GM19099 (cell line): ENCODE measurements around the gene MAN1C1.

Experiments used
- POLR2A ChIP-seq: IDR thresholded peaks from 3 replicates; pipeline ENCODE4 v1.6.1; 2011; ENCODE audit warnings: low read depth; ENCODE audit not compliant: insufficient read length; ENCODE audit errors: extremely low read depth

Gene MAN1C1

GRCh38 chr1:25673962-25674806 lies 57.6 kb downstream of the MAN1C1 start:
- no peak for TF ChIP-seq POLR2A

- TF ChIP-seq POLR2A: no peak
Observed at GRCh38 chr1:25674807-25675084, 58.2 kb downstream of the MAN1C1 start.

- no peak for TF ChIP-seq POLR2A
Observed at GRCh38 chr1:25675729-25676476, 59.3 kb downstream of the MAN1C1 start.

GRCh38 chr1:25676488-25676887 lies 59.9 kb downstream of the MAN1C1 start:
- no peak for TF ChIP-seq POLR2A

- no peak for TF ChIP-seq POLR2A
Observed at GRCh38 chr1:25677193-25677773, 60.7 kb downstream of the MAN1C1 start.

- TF ChIP-seq POLR2A: no peak
Observed at GRCh38 chr1:25679171-25679570, 62.6 kb downstream of the MAN1C1 start.

GRCh38 chr1:25680701-25681100 lies 64.1 kb downstream of the MAN1C1 start:
- TF ChIP-seq POLR2A: no peak

GRCh38 chr1:25682059-25682601 lies 65.5 kb downstream of the MAN1C1 start:
- no peak for TF ChIP-seq POLR2A

- no peak for TF ChIP-seq POLR2A
Observed at GRCh38 chr1:25683177-25683576, 66.6 kb downstream of the MAN1C1 start.

DNA sequence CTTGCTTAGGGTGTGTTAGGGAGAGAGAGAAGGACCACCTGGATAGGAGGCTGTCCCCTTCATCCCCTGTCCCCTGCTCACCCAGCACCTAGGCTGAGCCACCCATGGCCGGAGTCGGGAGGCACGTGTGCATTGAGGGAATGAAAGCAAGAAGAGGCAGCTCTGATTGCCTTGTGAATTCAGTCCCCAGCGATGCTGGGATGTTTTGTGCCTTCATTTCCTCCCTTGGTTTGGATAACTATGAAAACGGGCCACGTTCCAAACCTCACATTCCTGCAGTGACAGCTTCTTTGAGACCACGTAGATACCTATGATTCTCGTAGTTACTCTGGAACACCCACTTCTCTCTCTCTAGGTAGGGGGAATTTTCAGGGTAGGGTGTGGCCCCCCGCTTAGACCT lies 67.1 kb downstream of the MAN1C1 start:
- TF ChIP-seq POLR2A: no peak

DNA sequence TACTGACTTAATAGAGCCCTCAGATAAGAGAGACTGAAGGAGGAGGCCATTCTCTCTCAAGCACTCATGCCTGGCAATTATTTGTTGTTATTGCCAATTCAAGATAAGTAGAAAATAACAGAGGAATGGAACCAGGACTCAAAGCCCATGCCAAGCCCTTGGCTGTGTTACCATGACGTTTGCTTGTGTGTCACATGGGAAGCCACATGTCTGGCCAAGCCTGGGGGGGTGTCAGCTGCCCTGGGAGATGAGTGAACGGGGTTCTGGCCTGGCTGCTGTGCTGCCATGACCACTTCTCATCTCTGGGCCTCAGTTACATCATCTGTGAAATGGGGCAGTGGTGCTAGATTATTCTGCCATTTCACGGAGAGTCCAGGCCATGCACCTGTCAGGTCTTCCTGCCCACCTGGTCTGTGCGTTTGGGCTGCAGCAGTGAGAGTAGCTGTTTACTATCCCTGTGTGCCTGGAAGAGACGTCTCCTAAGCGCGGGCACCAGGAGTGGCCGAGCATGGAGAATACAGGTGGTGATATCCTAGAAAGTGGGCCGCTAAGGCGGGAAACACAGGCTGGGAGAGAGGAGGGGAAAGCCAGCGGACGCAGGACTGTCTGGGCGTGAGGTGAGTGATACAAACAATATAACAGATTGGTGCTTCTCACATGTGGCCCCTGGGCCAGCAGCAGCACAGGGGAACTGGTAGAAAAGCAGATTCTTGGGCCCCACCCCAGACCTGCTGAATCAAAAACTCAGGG lies 67.8 kb downstream of the MAN1C1 start:
- TF ChIP-seq POLR2A: no peak

DNA sequence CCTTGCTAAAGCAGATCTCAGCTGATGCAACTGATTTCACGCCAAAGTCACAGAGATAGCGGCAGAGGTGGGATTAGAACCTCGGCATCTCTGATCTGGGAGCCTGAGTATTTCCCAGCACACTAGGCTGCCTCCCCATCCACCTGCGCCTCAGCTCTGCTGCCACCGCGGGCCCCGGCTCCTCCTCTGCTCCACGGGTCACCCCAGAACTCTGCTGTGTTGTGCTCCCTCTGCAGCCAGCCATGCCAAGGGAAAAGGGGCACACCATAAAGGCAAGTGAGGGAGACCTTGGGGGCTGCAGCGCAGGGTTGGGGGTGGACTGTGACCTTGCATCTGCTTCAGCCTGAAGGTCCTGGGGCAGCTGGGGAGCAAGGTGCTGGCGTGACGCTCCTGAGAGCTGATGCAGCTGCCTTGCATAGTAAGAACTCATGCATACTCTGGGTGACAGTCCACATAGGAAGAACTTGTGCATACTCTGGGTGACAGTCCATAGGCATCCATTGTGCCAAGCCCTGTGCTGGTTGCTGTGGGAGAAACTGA lies 68.7 kb downstream of the MAN1C1 start:
- no peak for TF ChIP-seq POLR2A

- no peak for TF ChIP-seq POLR2A
Observed at GRCh38 chr1:25685938-25686665, 69.5 kb downstream of the MAN1C1 start.
